HepG2 (cell line): ENCODE results near the gene PTCD3. TPM values are rescaled to one million over a fixed set of nuclear protein-coding genes. Genes with fewer than 3 reads are reported as not detected.

Source experiments
- ATAC-seq: fragments of 200-7000 bp; cut with Tn5 transposase; 3 replicates; pipeline ENCODE4 v1.9.1; 2020; ENCODE audit warnings: mild to moderate bottlenecking, moderate library complexity
- BruUV-seq: library from RNA; stranded (reverse); fragments of 400-500 nt; replicated peaks from 2 replicates; lab custom pipeline; 2021; lab: Mats Ljungman, UMichigan
- CTCF ChIA-PET: fragments of 300-600 bp; formaldehyde crosslinking; extraction: SDS; loops from one replicate; lab custom pipeline; 2021; ENCODE audit warnings: low total read pairs, inconsistent platforms, low intra/inter-chr PET ratio; lab: Yijun Ruan, JAX
- POLR2A ChIA-PET: fragments of 350-600 bp; sonication (Branson Sonifier 250); formaldehyde crosslinking; loops from one replicate; lab custom pipeline; 2020; ENCODE audit warnings: antibody characterized with exemption, inconsistent platforms; lab: Yijun Ruan, JAX
- DNase-seq: peaks from one replicate; pipeline ENCODE4 v3.0.0-alpha.2; 2015; ENCODE audit warnings: low spot score
- FAIRE-seq: peaks from 3 replicates; lab custom pipeline; 2011; peaks lifted over from hg19 to GRCh38; lab: Jason Lieb, UNC
- H2AFZ ChIP-seq: one replicate; pipeline ENCODE4 v1.6.1; 2011; ENCODE audit warnings: low read length, inconsistent platforms
- H3K27ac ChIP-seq: fragments of 300-600 bp; 3 replicates; pipeline ENCODE4 v1.8.0; 2011; ENCODE audit warnings: mixed run types, mild to moderate bottlenecking, mixed read lengths, low read length, inconsistent platforms; ENCODE audit not compliant: insufficient read depth; ENCODE audit errors: extremely low read length
- H3K27me3 ChIP-seq, 2 experiments: fragments of 200-600 bp in 1 of 2; 2 replicates in 1 of 2; 3 replicates in 1 of 2; pipeline versions ENCODE4 v1.6.0 to v1.8.0; 2011; ENCODE audit warnings: low read length in 2 of 2, mild to moderate bottlenecking in 2 of 2, moderate library complexity in 2 of 2, inconsistent platforms in 1 of 2; ENCODE audit not compliant: insufficient read depth in 2 of 2, control insufficient read depth in 1 of 2
- H3K36me3 ChIP-seq, 2 experiments: fragments of 200-600 bp in 1 of 2; replicated peaks in 1 of 2; 2 replicates in 1 of 2; 3 replicates in 1 of 2; pipeline versions ENCODE4 v1.5.1 to v1.8.0; 2011; ENCODE audit warnings: low read length in 2 of 2, inconsistent platforms in 1 of 2; ENCODE audit not compliant: insufficient read depth in 2 of 2, control insufficient read depth in 1 of 2
- H3K4me1 ChIP-seq: 2 replicates; pipeline ENCODE4 v1.5.1; 2012; ENCODE audit warnings: low read length, inconsistent platforms; ENCODE audit not compliant: insufficient read depth
- H3K4me2 ChIP-seq: 2 replicates; pipeline ENCODE4 v1.6.0; 2011; ENCODE audit warnings: low read depth, low read length, inconsistent platforms
- H3K4me3 ChIP-seq, 3 experiments: fragments of 200-600 bp in 1 of 3; sonication (generic), shearing (Covaris generic) in 1 of 3; replicated peaks in 1 of 3; 2 replicates each; pipeline ENCODE4 v1.5.1; 2011 to 2016; ENCODE audit warnings: low read length in 3 of 3, inconsistent platforms in 2 of 3, low read depth in 2 of 3, mild to moderate bottlenecking in 2 of 3, control low read depth in 1 of 3, mixed read lengths in 1 of 3; ENCODE audit not compliant: insufficient read depth in 1 of 3
- H3K79me2 ChIP-seq: one replicate; pipeline ENCODE4 v1.6.1; 2011; ENCODE audit warnings: low read length, inconsistent platforms; ENCODE audit not compliant: insufficient read depth
- H3K9ac ChIP-seq: 2 replicates; pipeline ENCODE4 v1.6.0; 2011; ENCODE audit warnings: mild to moderate bottlenecking, low read depth, low read length, inconsistent platforms; ENCODE audit not compliant: insufficient read depth
- H3K9me3 ChIP-seq: 2 replicates; pipeline ENCODE4 v1.5.1; 2012; ENCODE audit warnings: mild to moderate bottlenecking, low read length
- H4K20me1 ChIP-seq: 2 replicates; pipeline ENCODE4 v1.6.0; 2011; ENCODE audit warnings: inconsistent platforms, mild to moderate bottlenecking, low read length, moderate library complexity; ENCODE audit not compliant: insufficient read depth
- CENPT ChIP-seq: sonication (generic); formaldehyde crosslinking; IDR thresholded peaks from 2 replicates; pipeline ENCODE4 v1.8.0; 2022; ENCODE audit warnings: low read depth, mild to moderate bottlenecking, moderate library complexity, missing genetic modification reagents
- ERF ChIP-seq: IDR thresholded peaks from 2 replicates; pipeline ENCODE4 v1.6.1; 2018; ENCODE audit warnings: missing biosample characterization, missing genetic modification reagents
- FLYWCH1 ChIP-seq: sonication (generic); formaldehyde crosslinking; IDR thresholded peaks from 2 replicates; pipeline ENCODE4 v1.8.1; 2023; ENCODE audit warnings: mild to moderate bottlenecking, missing genetic modification reagents
- GABPA ChIP-seq, 2 experiments: IDR thresholded peaks; 2 replicates each; pipeline ENCODE4 v1.6.1; 2011 to 2016; ENCODE audit warnings: low read depth in 2 of 2, low read length in 1 of 2, missing biosample characterization in 1 of 2, missing genetic modification characterization in 1 of 2
- ZNF207 ChIP-seq: fragments of 450-650 bp; IDR thresholded peaks from 2 replicates; pipeline ENCODE4 v1.6.1; 2016; ENCODE audit warnings: antibody characterized with exemption, borderline replicate concordance
- WGBS: methylation state at CpG from one replicate; pipeline ENCODE4 v1.1.6; 2017; ENCODE audit warnings: low lambda C conversion rate; 5-methylcytosine and 5-hydroxymethylcytosine counted together
- in situ Hi-C: cut with HindIII; loops from 2 replicates; pipeline ENCODE4 v1.10.0; 2017; ENCODE audit warnings: low pct_unique_long_range_greater_than_20kb; ENCODE audit not compliant: extremely low pct_ligation_motif_present
- intact Hi-C: fragments of 100-400 bp; cut with micrococcal nuclease; formaldehyde crosslinking; loops from one replicate; pipeline ENCODE4 v1.10.0; 2022; ENCODE audit not compliant: unreplicated experiment
- polyA plus RNA-seq, 8 experiments: library from polyadenylated mRNA; depleted of rRNA in 3 of 8; stranded (reverse) in 7 of 8; unstranded in 1 of 8; fragments of >200 nt; fragmentation: Illumina TruSeq in 4 of 8; extraction: Trizol in 4 of 8; gene quantifications; 2 replicates each; pipeline versions ENCODE4 v1.2.1 to v1.2.3, GENCODE V29; 2011 to 2016; ENCODE audit warnings: low read depth in 4 of 8, missing spikeins in 1 of 8, mixed read lengths in 1 of 8; ENCODE audit not compliant: insufficient read depth in 1 of 8
- total RNA-seq, 5 experiments: library from RNA; depleted of rRNA; stranded (reverse); fragments of >200 nt; fragmentation: Illumina TruSeq; extraction: Trizol; gene quantifications; 2 replicates each; pipeline ENCODE4 v1.2.3, GENCODE V29; 2016; ENCODE audit warnings: low read depth in 1 of 5

PTCD3 gene
- total and polyA plus RNA-seq, 2 of the 13 experiments (the other 11 are each of a cell fraction or from before 2014, with no cell fraction given) = 124 to 309 TPM

DNA sequence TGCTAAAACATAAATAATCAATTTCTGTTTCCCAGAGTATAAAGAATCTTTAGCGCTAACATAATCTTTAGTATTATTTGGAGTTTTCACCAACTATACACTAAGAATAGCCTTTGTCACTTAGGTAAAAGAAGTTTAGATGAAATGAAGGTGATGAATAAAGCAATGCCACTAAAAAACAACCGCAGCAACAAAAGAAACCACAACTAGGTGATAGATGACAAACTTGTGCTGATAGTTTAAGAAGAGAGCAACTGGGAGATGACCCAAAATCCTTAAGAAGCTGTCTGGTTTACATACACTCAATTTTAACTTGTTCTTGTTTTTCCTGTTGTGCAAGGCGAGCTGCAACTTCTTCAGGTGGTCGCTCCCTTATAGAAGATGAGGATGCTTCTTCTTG lies 64.4 kb downstream of the PTCD3 start:
- no peaks in the 10 kb centered on the region for H3K9me3 ChIP-seq
- BruUV-seq = TSS peak; percentile 12
- FAIRE-seq (no peak), DNase-seq (no peak), ATAC-seq (no peak)
- H3K27me3 ChIP-seq = no peaks in the 10 kb centered on the region
- WGBS = 98% methylated on average over 4 of the region's 4 CpGs
- ChIA-PET POLR2A (interaction anchor here (1.4 kb wide), 1 partner anchor 25 kb away, joined by 4 read pairs; the partner anchor contains the start of gene IMMT), CTCF (no interaction called here)
- no peak overlapping the region for H3K27ac ChIP-seq
- H2AFZ ChIP-seq = no peak overlapping the region
- no peak overlapping the region for H3K9ac ChIP-seq
- H3K36me3 ChIP-seq = peaks cover 10 to 85% of the 10 kb centered on the region in 2 experiments
- no peaks in the 10 kb centered on the region for H3K4me1 ChIP-seq
- no peak overlapping the region for H3K4me2 ChIP-seq
- no peaks in the 10 kb centered on the region for H3K79me2 ChIP-seq
- H4K20me1 ChIP-seq = no peaks in the 10 kb centered on the region
- in situ Hi-C loops = no loop called here
- no peak for TF ChIP-seq ERF (CRISPR knock-in tag)
- TF ChIP-seq, all 625 proteins: peak for 0
- no peak overlapping the region for H3K4me3 ChIP-seq
- intact Hi-C loops = no loop called here

DNA sequence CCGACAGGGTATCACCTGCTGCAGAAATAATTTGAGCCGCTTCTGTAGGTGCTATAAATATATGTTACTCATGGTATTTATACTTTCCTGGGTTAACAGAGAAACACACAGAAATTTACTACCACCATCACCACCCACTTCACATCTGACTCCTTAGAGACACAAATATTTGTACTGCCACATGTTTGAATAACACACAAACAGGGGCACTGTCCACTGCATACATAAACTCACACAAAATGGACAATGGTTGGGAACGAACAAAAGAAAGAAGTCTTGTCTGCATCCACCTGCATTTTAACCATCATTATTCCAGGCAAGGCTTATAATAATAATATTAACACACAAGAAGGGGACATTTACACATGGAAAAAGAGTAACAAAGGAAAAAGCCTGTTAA lies 65.3 kb downstream of the PTCD3 start:
- Histone ChIP-seq H3K79me2 (no peaks in the 10 kb centered on the region), H4K20me1 (0 out of 2 replicates have a peak, but pooled peaks cover 3% of the 10 kb centered on the region), H3K36me3 (peaks cover 13 to 84% of the 10 kb centered on the region in 2 experiments), H2AFZ (no peak overlapping the region), H3K4me1 (peaks cover 2% of the 10 kb centered on the region; the same call in 1 of the 2 replicates), H3K9ac (no peak overlapping the region), H3K27ac (no peak overlapping the region), H3K27me3 (no peaks in the 10 kb centered on the region), H3K4me2 (no peak overlapping the region), H3K4me3 (no peak overlapping the region), H3K9me3 (no peaks in the 10 kb centered on the region)
- TF ChIP-seq ZNF207 (no peak), GABPA (IDR thresholded peaks at IDR 0.05; ENCODE audit: low read depth, low read length) (no peak), GABPA (CRISPR knock-in tag; IDR thresholded peaks at IDR 0.05; ENCODE audit: low read depth) (no peak), FLYWCH1 (CRISPR knock-in tag) (no peak), CENPT (CRISPR knock-in tag) (no peak)
- in situ Hi-C loops = no loop called here
- 91% methylated on average over 3 of the region's 3 CpGs for WGBS
- ChIA-PET POLR2A (no interaction called here), CTCF (no interaction called here)
- FAIRE-seq (no peak), ATAC-seq (no peak), DNase-seq (no peak)
- intact Hi-C loops = no loop called here
- no TSS peak for BruUV-seq
